AG04449 (cell line): ENCODE measurements around the gene KRTAP16-1.
"Not testable (repeated sequence)": the region's sequence is repeated elsewhere in the genome, so short reads cannot be mapped to it uniquely, and the experiment has no call there.

Experiments
- CTCF ChIA-PET: fragments of 350-600 bp; formaldehyde crosslinking; extraction: SDS; loops from one replicate; lab custom pipeline; 2021; ENCODE audit warnings: antibody characterized with exemption; lab: Yijun Ruan, JAX
- POLR2A ChIA-PET: fragments of 400-600, 350-600 bp; formaldehyde crosslinking; extraction: SDS; loops from one replicate; lab custom pipeline; 2020; ENCODE audit warnings: antibody characterized with exemption, inconsistent platforms; lab: Yijun Ruan, JAX
- DNase-seq: peaks from one replicate; pipeline ENCODE4 v3.0.0-alpha.2; 2010; ENCODE audit warnings: low read depth, low spot score
- H3K4me3 ChIP-seq: 2 replicates; pipeline ENCODE4 v1.5.1; 2011; ENCODE audit warnings: low read depth, mild to moderate bottlenecking, control low read depth, low read length
- CTCF ChIP-seq: IDR thresholded peaks from one replicate; pipeline ENCODE4 v1.5.1; 2011; ENCODE audit warnings: mild to moderate bottlenecking, moderate library complexity, low read length, control low read depth, inconsistent platforms; ENCODE audit not compliant: insufficient read depth; ENCODE audit errors: missing control alignments

The KRTAP16-1 gene

DNA sequence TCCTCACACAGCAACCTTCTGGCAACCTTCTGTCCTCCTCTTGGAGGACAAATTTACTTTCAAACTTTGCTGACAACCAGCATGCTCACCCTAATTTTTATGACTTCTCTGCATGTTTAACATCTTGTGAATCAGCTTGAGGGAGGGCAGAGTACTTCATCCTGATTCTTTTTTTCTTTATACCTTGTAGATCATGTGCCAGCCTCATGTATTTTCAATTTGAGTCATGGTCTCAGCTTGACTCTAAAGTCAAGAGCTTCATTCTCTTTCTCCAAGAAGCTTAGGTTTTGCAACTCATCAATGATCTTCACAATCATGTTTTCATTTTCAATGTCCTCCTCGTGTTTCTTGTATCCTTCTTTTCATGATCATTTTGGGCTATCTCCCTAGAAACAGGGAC lies 37.3 kb downstream of the KRTAP16-1 start:
- no peak for TF ChIP-seq CTCF
- no peak for DNase-seq
- H3K4me3 ChIP-seq = no peak overlapping the region
- ChIA-PET POLR2A (no interaction called here), CTCF (interaction anchor here (1.3 kb wide), 1 partner anchor 11 kb away, joined by 3 read pairs; no protein-coding TSS in a partner anchor)

DNA sequence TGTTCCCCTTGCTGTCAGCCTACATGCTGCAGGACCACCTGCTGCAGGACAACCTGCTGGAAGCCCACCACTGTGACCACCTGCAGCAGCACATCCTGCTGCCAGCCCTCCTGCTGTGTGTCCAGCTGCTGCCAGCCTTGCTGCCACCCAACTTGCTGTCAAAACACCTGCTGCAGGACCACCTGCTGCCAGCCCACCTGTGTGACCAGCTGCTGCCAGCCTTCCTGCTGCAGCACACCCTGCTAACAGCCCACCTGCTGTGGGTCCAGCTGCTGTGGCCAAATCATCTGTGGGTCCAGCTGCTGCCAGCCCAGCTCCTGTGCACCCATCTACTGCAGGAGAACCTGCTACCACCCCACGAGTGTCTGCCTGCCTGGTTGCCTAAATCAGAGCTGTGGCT lies 37.8 kb downstream of the KRTAP16-1 start:
- CTCF ChIA-PET, DNase-seq, H3K4me3 ChIP-seq, POLR2A ChIA-PET: not testable (repeated sequence)

DNA sequence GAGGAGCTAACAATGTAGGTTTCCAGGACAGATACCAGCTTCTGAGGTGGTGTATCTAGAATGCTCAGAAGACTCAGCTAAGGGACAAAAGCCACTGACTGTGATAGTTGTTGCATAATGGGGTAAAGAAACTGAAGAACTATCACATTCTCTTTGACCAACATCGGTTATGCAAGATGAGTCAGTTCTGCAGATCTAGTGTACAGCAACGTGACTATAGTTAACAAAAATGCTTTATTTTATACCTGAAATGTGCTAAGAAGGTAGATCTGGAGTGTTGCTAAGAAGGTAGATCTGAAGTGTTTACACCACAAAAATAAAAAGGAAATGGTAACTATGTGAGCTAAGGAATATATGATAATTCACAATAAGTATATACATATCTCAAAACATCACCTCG lies 41.4 kb downstream of the KRTAP16-1 start:
- ChIA-PET POLR2A (no interaction called here), CTCF (interaction anchor here (1.5 kb wide), 1 partner anchor 9 kb away, joined by 3 read pairs; no protein-coding TSS in a partner anchor)
- TF ChIP-seq CTCF = no peak
- H3K4me3 ChIP-seq = no peak overlapping the region
- DNase-seq = no peak

DNA sequence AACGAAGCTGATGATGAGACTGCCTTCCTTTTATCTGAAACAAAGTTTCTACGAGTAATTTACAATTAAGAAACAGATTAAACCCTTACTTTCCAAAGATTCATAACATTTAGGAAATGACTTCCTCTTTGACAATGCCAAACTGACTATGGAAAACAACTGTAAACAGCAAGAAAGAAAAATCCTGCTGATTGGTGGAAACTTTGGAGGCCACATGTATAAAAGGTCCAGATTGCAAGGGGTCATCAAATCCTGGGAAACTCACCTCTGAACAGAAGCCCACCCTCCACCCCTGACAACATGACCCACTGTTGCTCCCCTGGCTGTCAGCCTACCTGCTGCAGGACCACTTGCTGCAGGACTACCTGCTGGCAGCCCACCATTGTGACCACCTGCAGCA lies 44.0 kb downstream of the KRTAP16-1 start, which contains the start of gene KRTAP9-6:
Gene KRTAP9-6, plus strand, starts transcription at position 301 of the 400 bp plus-strand sequence. Its CDS starts 0 bp downstream, at position 301.
- H3K4me3 ChIP-seq = no peak within 1 kb of the TSS
- no peak for TF ChIP-seq CTCF
- no peak for DNase-seq
- ChIA-PET CTCF (interaction anchor here (1.4 to 1.6 kb wide), 2 partner anchors 12 to 64 kb away, joined by 3 to 4 read pairs; no protein-coding TSS in a partner anchor), POLR2A (no interaction called here)

GRCh38 chr17:41264599-41264998 lies 44.5 kb downstream of the KRTAP16-1 start:
- POLR2A ChIA-PET = no interaction called here

DNA sequence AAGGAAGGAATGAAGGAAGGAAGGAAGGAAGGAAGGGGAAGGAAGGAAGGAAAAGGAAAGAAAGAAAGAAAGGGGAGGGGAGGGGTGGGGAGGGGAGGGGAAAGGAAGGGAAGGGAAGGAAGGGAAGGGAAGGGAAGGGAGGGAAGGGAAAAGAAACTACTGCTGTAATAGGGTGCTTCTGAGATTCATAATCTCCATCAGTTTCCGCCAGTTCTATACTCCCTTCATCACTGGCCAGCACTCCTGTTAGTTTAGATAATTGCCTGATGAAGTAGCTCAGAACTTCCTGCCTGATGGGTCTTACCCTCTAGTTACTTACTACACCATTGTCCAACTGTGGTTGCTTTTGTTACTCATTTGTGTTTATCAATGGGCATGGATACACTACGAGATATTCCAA lies 45.9 kb downstream of the KRTAP16-1 start:
- no peak for TF ChIP-seq CTCF
- no peak overlapping the region for H3K4me3 ChIP-seq
- ChIA-PET POLR2A (no interaction called here), CTCF (no interaction called here)
- no peak for DNase-seq

More at GRCh38 chr17:41264599-41264998, 44.5 kb downstream of the KRTAP16-1 start:
- CTCF ChIA-PET = interaction anchor here (1.6 kb wide), 1 partner anchor 65 kb away, joined by 3 read pairs; no protein-coding TSS in a partner anchor
- TF ChIP-seq CTCF = no peak
- DNase-seq = no peak
- no peak overlapping the region for H3K4me3 ChIP-seq

DNA sequence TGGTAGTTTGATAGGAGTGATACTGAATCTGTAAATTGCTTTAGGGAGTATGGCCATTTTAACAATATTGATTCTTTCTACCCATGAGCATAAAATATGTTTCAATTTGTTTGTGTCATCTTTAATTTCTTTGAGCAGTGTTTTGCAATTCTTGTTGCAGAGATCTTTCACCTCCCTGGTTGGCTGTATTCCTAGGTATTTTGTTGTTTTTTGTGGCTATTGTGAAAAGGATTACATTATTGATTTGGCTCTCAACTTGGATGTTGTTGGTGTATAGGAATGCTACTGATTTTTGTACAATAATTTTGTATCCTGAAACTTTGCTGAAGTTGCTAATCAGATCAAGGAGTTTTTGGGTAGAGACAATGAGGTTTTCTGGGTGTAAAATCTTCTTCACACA lies 50.7 kb downstream of the KRTAP16-1 start:
- no peak for DNase-seq
- CTCF ChIA-PET = no interaction called here
- no peak overlapping the region for H3K4me3 ChIP-seq
- TF ChIP-seq CTCF = no peak
- POLR2A ChIA-PET = no interaction called here
